Ovary (tissue), 9 donors: Measurements from ENCODE around the gene COL13A1. TPM values are rescaled to one million over a fixed set of nuclear protein-coding genes. Genes with fewer than 3 reads are reported as not detected.

Experiments used
- DNase-seq, 5 donors: peaks; one replicate each; pipeline ENCODE4 v3.0.0-alpha.2; 2019 to 2020
- H3K27ac ChIP-seq, 2 donors: fragments of 200-600 bp; one replicate each; pipeline versions ENCODE4 v1.5.1 to v1.8.0; 2019 to 2022
- H3K27me3 ChIP-seq: fragments of 200-600 bp; one replicate; pipeline ENCODE4 v1.8.0; 2022
- H3K36me3 ChIP-seq: fragments of 200-600 bp; sonication (generic); one replicate; pipeline ENCODE4 v1.5.1; 2019
- H3K4me1 ChIP-seq: one replicate; pipeline ENCODE4 v1.8.1; 2013; ENCODE audit warnings: mild to moderate bottlenecking, moderate library complexity; ENCODE audit not compliant: insufficient read depth
- H3K4me3 ChIP-seq: fragments of 200-600 bp; sonication (generic); one replicate; pipeline ENCODE4 v1.5.1; 2017
- H3K9me3 ChIP-seq, 2 donors: fragments of 200-600 bp in 1 of 2; sonication (generic) in 1 of 2; one replicate each; pipeline versions ENCODE4 v1.5.1 to v1.8.1; 2013 to 2019; ENCODE audit warnings: mild to moderate bottlenecking in 1 of 2, moderate library complexity in 1 of 2
- EP300 ChIP-seq: sonication (generic); formaldehyde crosslinking; IDR thresholded peaks from one replicate; pipeline ENCODE4 v1.6.1; 2017; ENCODE audit warnings: antibody characterized with exemption
- POLR2A ChIP-seq: fragments of 450-650 bp; IDR thresholded peaks from one replicate; pipeline ENCODE4 v1.6.1; 2017; ENCODE audit warnings: antibody characterized with exemption, mild to moderate bottlenecking, moderate library complexity
- WGBS, 3 donors: extraction: QIAGEN DNeasy Blood & Tissue Kit in 1 of 3; methylation state at CpG; one replicate each; pipeline versions ENCODE4 v1.1.5 to v1.1.7; 2013 to 2017; 5-methylcytosine and 5-hydroxymethylcytosine counted together
- intact Hi-C, 4 donors: fragments of 100-400 bp; cut with DNase I; formaldehyde crosslinking; loops; one replicate each; pipeline versions ENCODE4 v1.11.0 to v1.15.1; 2022 to 2023
- polyA plus RNA-seq, 2 donors: library from polyadenylated mRNA; stranded (reverse); fragments of 200-250 nt in 1 of 2; fragments of 350-450 nt in 1 of 2; fragmentation: Illumina TruSeq in 1 of 2; extraction: RNeasy Lipid Tissue Mini Kit (QIAGEN cat#74804) in 1 of 2; gene quantifications; one replicate each; pipeline ENCODE4 v1.2.3, GENCODE V29; 2013 to 2014
- total RNA-seq, 7 donors: library from RNA; depleted of rRNA in 2 of 7; stranded (reverse); fragments of >200 nt in 2 of 7; fragmentation: NEBNext Ultra II Directional in 3 of 7; extraction: Animal tissue kit (Norgen Biotek cat#: 25700) in 3 of 7; gene quantifications; one replicate each; pipeline versions ENCODE4 v1.1.0 to v1.2.4, GENCODE V29; 2016 to 2023
- TF ChIP-seq, protein P1 (sequence below), 3 donors: fragments of 450-650 bp in 2 of 3; fragments of 200-600 bp in 1 of 3; IDR thresholded peaks; one replicate each; pipeline versions ENCODE4 v1.5.1 to v1.8.0; 2016 to 2022; ENCODE audit warnings: antibody characterized with exemption in 3 of 3, mild to moderate bottlenecking in 1 of 3
- donor health status: DM: no; HTN: no; CAD: no; lungs with moderate emphysema.
- donor health status: DM: no; HTN: no; CAD: no.
- donor health status: Bipolar disorder and iron deficiency.
- donor health status: DM: yes; HTN: yes; CAD: no.
- donor health status: DM: no; HTN: no; CAD: no.
- donor health status: DM: yes; HTN: yes; CAD: no.

Gene COL13A1
- total and polyA plus RNA-seq, 9 donors: 0.48 to 3.1 (median 1.1) TPM

DNA sequence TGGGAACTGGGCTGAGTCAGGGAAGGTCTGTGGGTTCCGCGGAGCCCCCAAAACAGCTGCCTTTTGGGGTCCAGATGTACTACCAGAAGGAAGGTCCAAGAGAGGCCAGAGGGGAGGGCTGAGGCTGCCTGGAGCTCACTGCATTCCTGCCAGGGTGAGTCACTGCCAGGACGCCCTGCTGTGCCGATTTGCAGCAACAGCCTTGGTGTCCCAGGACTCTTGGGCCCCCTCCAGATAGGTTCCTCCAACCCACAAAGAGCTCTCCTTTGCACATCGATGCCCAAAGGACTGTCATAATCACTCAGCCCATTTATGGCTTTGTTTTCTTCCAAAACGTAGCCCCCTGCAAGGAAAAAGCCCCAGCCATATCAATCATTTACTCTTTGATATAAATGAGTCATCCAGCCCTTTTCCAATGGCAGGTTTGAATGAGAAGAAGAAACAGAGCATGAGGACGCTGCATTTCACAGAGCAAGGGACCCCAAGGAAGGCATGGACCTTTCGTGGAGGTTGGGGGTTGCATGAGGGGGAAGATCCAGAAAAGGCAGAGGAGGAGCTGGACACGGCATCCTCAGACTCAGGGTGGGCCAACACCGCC, 32.2 kb upstream of the COL13A1 start:
- peak in 3 of 5 donors; percentile 33 to 67 (median 37) for DNase-seq
- no peaks in the 10 kb centered on the region for H3K36me3 ChIP-seq
- no peak for TF ChIP-seq EP300
- no peak for TF ChIP-seq POLR2A
- TF ChIP-seq, protein P1, sequence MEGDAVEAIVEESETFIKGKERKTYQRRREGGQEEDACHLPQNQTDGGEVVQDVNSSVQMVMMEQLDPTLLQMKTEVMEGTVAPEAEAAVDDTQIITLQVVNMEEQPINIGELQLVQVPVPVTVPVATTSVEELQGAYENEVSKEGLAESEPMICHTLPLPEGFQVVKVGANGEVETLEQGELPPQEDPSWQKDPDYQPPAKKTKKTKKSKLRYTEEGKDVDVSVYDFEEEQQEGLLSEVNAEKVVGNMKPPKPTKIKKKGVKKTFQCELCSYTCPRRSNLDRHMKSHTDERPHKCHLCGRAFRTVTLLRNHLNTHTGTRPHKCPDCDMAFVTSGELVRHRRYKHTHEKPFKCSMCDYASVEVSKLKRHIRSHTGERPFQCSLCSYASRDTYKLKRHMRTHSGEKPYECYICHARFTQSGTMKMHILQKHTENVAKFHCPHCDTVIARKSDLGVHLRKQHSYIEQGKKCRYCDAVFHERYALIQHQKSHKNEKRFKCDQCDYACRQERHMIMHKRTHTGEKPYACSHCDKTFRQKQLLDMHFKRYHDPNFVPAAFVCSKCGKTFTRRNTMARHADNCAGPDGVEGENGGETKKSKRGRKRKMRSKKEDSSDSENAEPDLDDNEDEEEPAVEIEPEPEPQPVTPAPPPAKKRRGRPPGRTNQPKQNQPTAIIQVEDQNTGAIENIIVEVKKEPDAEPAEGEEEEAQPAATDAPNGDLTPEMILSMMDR (IDR thresholded peaks at IDR 0.05): no peak
- H3K4me3 ChIP-seq: no peak overlapping the region
- no peaks in the 10 kb centered on the region for H3K27me3 ChIP-seq
- peaks cover 2% of the 10 kb centered on the region for H3K4me1 ChIP-seq
- no peak overlapping the region for H3K27ac ChIP-seq
- intact Hi-C loops: no loop called here
- 34 to 43% (median 35%) methylated on average over 10 of the region's 10 CpGs for WGBS, 3 donors
- no peaks in the 10 kb centered on the region for H3K9me3 ChIP-seq

DNA sequence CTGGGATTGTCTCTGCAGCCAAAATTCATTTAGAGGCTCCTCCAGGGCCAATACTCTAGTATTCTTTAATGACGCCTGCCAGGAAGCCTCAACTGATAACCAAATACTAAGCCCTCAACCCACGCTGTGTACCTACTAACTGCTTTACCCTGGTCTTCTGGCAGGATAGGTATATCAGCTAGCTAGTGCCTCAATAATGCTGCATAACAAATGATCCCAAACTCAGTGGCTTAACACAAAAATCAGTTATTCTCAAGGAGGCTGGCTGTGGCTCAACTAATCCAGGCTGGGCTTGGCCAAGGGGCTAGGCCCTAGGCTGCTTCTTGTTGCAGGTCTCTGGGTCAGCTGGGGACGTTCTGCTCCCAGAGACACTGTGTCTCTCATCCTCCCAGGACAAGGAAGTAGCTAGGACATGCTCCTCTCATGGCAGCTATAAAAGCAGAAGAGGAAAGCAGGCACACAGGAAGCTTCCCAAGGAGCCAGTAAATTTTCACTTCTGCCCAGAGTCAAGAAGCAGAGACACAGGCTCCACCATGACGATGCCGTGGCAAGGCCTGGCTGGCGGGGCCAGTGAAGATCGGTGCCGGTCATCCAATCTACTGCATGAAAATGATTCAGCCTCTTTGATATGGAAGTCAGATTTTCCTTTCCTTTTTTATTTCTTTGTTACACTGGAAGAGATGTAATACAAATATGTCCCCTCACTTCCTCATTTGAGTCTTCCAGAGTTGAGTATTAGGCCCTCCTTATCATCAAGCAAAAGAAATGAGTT, 28.6 kb upstream of the COL13A1 start:
- WGBS, 3 donors: 88 to 97% (median 92%) methylated on average over 8 of the region's 8 CpGs
- no peak overlapping the region for H3K4me3 ChIP-seq
- TF ChIP-seq EP300 (no peak), POLR2A (no peak)
- TF ChIP-seq, protein P1 (IDR thresholded peaks at IDR 0.05): no peak
- no peak overlapping the region for H3K27ac ChIP-seq
- peaks cover 2% of the 10 kb centered on the region for H3K4me1 ChIP-seq
- intact Hi-C loops: no loop called here
- no peaks in the 10 kb centered on the region for H3K9me3 ChIP-seq
- no peak for DNase-seq
- H3K36me3 ChIP-seq: no peaks in the 10 kb centered on the region
- no peaks in the 10 kb centered on the region for H3K27me3 ChIP-seq

DNA sequence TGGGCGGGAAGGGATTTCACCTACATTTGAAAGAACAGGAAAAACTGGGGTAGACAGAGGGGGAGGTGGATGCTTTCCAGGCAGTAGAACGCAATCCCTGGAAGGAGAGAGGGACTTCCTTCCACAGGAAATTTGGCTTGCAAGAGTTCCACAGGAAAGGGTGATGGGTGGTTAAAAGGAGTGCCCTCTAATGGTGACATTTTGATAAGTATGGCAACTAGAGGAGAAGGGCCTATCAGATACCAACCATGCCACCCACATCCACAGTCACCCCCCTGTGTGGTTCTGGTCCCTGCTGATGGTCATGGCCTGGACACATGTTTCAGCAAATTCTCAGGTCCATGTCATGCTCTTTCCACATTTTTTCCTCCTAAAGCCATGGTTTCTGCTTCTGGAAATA, 27.1 kb upstream of the COL13A1 start:
- DNase-seq: no peak

DNA sequence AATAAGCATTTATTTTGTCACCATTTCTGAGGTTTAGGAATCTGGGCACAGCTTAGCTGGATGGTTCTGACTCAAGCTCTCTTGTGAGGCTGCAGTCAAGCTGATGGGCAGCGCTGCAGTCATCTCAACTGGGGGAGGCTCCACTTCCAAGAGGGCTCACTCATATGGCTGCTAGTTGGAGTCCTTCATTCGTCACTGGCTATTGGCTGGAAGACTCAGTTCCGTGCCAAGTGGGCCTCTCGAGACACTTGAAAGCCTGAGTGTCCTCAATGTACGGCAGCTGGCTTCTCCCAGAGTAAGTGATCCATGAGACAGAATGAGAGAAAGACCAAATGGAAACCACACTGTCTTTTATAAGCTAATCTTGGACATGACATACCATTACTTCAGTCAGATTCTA, 21.6 kb upstream of the COL13A1 start:
- WGBS, 3 donors: 76 to 89% (median 86%) methylated on average over 5 of the region's 5 CpGs
- intact Hi-C loops: loop anchor here in 1 of 4 donors (10.0 kb wide), 1 partner anchor 135 kb away; no protein-coding TSS in a partner anchor
- TF ChIP-seq EP300: no peak
- TF ChIP-seq POLR2A: no peak
- TF ChIP-seq, protein P1 (IDR thresholded peaks at IDR 0.05): no peak

More for the DNA sequence above, 27.1 kb upstream of the COL13A1 start:
- intact Hi-C loops: no loop called here
- Histone ChIP-seq H3K9me3 (no peaks in the 10 kb centered on the region), H3K4me1 (no peaks in the 10 kb centered on the region), H3K27me3 (no peaks in the 10 kb centered on the region), H3K27ac (no peak overlapping the region), H3K36me3 (no peaks in the 10 kb centered on the region), H3K4me3 (no peak overlapping the region)
- TF ChIP-seq POLR2A (no peak), EP300 (no peak)
- TF ChIP-seq, protein P1 (IDR thresholded peaks at IDR 0.05): no peak
- WGBS, 3 donors: 86 to 98% (median 91%) methylated on average over 2 of the region's 2 CpGs

More for the DNA sequence above, 21.6 kb upstream of the COL13A1 start:
- Histone ChIP-seq H3K4me1 (no peaks in the 10 kb centered on the region), H3K27ac (no peak overlapping the region), H3K4me3 (no peak overlapping the region), H3K9me3 (no peaks in the 10 kb centered on the region), H3K27me3 (no peaks in the 10 kb centered on the region), H3K36me3 (no peaks in the 10 kb centered on the region)
- DNase-seq: no peak
